HG02981 (cell line): ENCODE measurements around the gene CUEDC1.
"Not testable (repeated sequence)": the region's sequence is repeated elsewhere in the genome, so short reads cannot be mapped to it uniquely, and the experiment has no call there.

Experiments
- ATAC-seq: cut with Tn5 transposase; IDR thresholded peaks from one replicate; pipeline ENCODE4 v1.9.1; 2021; ENCODE audit warnings: mild to moderate bottlenecking, moderate library complexity; ENCODE audit not compliant: unreplicated experiment

The CUEDC1 gene

GRCh38 chr17:57941384-57942370, 13.5 kb downstream of the CUEDC1 start:
- ATAC-seq: no peak

- no peak for ATAC-seq
Observed at GRCh38 chr17:57940653-57941329, 14.4 kb downstream of the CUEDC1 start.

- ATAC-seq: no peak
Observed at GRCh38 chr17:57940231-57940630, 15.0 kb downstream of the CUEDC1 start.

- peak; percentile 69 for ATAC-seq
Observed at GRCh38 chr17:57939797-57940196, 15.4 kb downstream of the CUEDC1 start.

- no peak for ATAC-seq
Observed at GRCh38 chr17:57938061-57938502, 17.1 kb downstream of the CUEDC1 start.

- no peak for ATAC-seq
Observed at GRCh38 chr17:57937492-57937891, 17.7 kb downstream of the CUEDC1 start.

GRCh38 chr17:57935833-57936807, 19.1 kb downstream of the CUEDC1 start:
- no peak for ATAC-seq

- ATAC-seq: no peak
Observed at GRCh38 chr17:57931488-57932137, 23.6 kb downstream of the CUEDC1 start.

GRCh38 chr17:57930239-57930638, 25.0 kb downstream of the CUEDC1 start:
- ATAC-seq: no peak

- no peak for ATAC-seq
Observed at GRCh38 chr17:57929386-57929785, 25.8 kb downstream of the CUEDC1 start.

GRCh38 chr17:57928928-57929327, 26.3 kb downstream of the CUEDC1 start:
- ATAC-seq: no peak

GRCh38 chr17:57927048-57927723, 28.0 kb downstream of the CUEDC1 start:
- ATAC-seq: no peak

GRCh38 chr17:57926723-57927047, 28.5 kb downstream of the CUEDC1 start:
- no peak for ATAC-seq

- no peak for ATAC-seq
Observed at GRCh38 chr17:57925361-57925990, 29.7 kb downstream of the CUEDC1 start.

GRCh38 chr17:57924677-57925076, 30.5 kb downstream of the CUEDC1 start:
- no peak for ATAC-seq

- no peak for ATAC-seq
Observed at GRCh38 chr17:57923182-57923872, 31.9 kb downstream of the CUEDC1 start.

- not testable (repeated sequence) for ATAC-seq
Observed at GRCh38 chr17:57922745-57923144, 32.5 kb downstream of the CUEDC1 start.

GRCh38 chr17:57920916-57921703, 34.1 kb downstream of the CUEDC1 start:
- ATAC-seq: no peak
